WERI-Rb-1 (cell line): ENCODE results near the gene TMEM132C.

Experiments
- DNase-seq: peaks from one replicate; pipeline ENCODE4 v3.0.0-alpha.2; 2020
- H3K27ac ChIP-seq: fragments of 250-450 bp; sonication (Bioruptor Pico); 2 replicates; pipeline ENCODE4 v1.5.1; 2020; ENCODE audit warnings: mild to moderate bottlenecking, moderate library complexity
- H3K27me3 ChIP-seq: fragments of 250-450 bp; sonication (Bioruptor Pico); 2 replicates; pipeline ENCODE4 v1.5.1; 2021; ENCODE audit warnings: mild to moderate bottlenecking, low read depth, moderate library complexity; ENCODE audit not compliant: insufficient read depth, severe bottlenecking
- H3K36me3 ChIP-seq: fragments of 250-450 bp; sonication (Bioruptor Pico); 2 replicates; pipeline ENCODE4 v1.5.1; 2020; ENCODE audit warnings: mild to moderate bottlenecking, moderate library complexity
- H3K4me3 ChIP-seq: 2 replicates; pipeline ENCODE4 v1.5.1; 2011; ENCODE audit warnings: low read depth, mild to moderate bottlenecking, control low read depth, low read length
- H3K9me3 ChIP-seq: fragments of 250-450 bp; sonication (Bioruptor Pico); 2 replicates; pipeline ENCODE4 v1.5.1; 2021; ENCODE audit warnings: mild to moderate bottlenecking, moderate library complexity; ENCODE audit not compliant: severe bottlenecking
- TF ChIP-seq, protein P1 (sequence below): IDR thresholded peaks from 2 replicates; pipeline ENCODE4 v1.5.1; 2011; ENCODE audit warnings: low read depth, mild to moderate bottlenecking, control low read depth, inconsistent platforms, low read length

Gene TMEM132C

GRCh38 chr12:128322341-128322740, 55.4 kb downstream of the TMEM132C start:
- Histone ChIP-seq H3K4me3 (no peak overlapping the region), H3K27ac (no peak overlapping the region), H3K36me3 (no peaks in the 10 kb centered on the region), H3K9me3 (peaks cover 6% of the 10 kb centered on the region), H3K27me3 (no peaks in the 10 kb centered on the region)
- TF ChIP-seq, protein P1, sequence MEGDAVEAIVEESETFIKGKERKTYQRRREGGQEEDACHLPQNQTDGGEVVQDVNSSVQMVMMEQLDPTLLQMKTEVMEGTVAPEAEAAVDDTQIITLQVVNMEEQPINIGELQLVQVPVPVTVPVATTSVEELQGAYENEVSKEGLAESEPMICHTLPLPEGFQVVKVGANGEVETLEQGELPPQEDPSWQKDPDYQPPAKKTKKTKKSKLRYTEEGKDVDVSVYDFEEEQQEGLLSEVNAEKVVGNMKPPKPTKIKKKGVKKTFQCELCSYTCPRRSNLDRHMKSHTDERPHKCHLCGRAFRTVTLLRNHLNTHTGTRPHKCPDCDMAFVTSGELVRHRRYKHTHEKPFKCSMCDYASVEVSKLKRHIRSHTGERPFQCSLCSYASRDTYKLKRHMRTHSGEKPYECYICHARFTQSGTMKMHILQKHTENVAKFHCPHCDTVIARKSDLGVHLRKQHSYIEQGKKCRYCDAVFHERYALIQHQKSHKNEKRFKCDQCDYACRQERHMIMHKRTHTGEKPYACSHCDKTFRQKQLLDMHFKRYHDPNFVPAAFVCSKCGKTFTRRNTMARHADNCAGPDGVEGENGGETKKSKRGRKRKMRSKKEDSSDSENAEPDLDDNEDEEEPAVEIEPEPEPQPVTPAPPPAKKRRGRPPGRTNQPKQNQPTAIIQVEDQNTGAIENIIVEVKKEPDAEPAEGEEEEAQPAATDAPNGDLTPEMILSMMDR, result no peak
- no peak for DNase-seq

DNA sequence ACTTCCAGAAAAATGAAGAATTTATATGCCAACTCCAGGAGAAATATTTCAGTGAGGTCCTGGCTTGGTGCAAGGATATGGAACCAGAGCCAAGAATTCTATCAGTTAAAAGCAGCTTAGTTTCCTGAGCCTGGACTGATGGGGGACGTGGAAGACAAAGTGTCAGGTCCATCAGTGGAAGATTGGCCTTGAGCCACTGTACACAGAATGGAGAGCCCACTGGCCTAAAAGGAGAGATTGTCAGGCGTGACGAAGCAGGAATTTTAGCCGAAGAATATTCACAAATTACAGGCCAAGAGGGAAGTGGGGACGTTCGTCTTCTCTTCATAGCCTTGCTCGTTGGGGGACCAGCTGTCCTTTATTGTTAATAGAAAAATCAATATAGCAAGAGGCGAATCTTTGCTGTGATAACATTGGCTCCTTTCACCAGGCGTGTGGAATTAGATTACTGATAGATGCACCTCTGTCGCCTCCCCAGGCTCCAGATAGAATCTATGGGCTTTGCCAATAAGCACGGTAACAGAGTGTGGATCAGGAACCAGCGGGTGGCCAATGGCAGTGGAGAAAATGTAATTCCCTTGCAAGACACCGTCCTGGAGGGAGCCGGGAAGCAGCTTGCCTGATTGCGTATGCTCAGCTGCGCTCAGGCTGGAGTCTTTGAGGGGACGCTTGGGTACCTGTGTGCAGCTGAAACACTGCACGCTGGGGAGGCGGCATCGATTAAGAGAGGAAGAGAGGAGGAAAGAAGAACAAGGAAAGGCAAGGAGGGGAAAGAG, 56.4 kb downstream of the TMEM132C start:
- H3K4me3 ChIP-seq, result peak overlapping the region; percentile 17
- H3K9me3 ChIP-seq, result peaks cover 6% of the 10 kb centered on the region
- peak; percentile 89 for DNase-seq
- TF ChIP-seq, protein P1, result peak; percentile 9; the same call in 1 of the 2 replicates
- no peaks in the 10 kb centered on the region for H3K27me3 ChIP-seq
- H3K36me3 ChIP-seq, result no peaks in the 10 kb centered on the region
- H3K27ac ChIP-seq, result peak overlapping the region; percentile 81

DNA sequence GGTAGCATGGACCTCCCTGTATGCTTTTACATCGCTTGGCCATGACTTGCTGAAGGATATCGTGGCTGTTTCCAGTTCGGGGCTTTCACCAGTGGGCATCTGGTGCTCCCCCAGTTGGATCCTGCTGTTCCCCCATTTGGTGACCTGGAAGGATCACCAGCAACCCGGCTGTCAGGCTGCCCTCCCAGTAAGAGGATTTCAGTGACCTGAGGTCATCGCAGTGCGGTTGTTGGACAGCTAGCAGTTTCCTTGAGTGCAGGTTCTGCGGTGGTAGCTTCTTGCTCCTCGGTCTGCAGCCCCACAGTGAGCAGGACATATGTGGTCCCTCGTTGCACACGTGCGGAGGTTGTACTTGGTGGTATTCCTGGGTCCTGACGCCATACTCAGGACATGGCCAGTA, 58.7 kb downstream of the TMEM132C start:
- H3K27me3 ChIP-seq, result no peaks in the 10 kb centered on the region
- TF ChIP-seq, protein P1, result no peak

DNA sequence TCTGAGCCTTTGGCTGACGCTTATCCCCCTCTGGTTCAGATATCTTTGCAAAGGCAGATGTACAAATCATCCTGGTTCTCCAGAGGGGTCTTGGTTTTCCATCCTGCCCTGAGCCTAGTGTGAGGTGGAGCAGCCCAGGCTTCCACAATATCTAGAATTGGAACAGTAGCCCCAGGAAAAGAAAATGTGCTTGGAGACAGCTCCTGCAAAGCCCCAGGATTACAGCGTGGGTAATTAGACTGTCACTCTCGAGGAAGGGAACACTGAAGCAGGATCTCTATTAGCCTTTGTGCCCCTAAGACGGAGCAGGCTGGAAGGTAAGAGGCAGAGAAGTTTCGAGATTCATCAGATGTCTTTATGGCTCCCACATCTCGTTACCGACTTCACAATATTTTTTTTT, 59.4 kb downstream of the TMEM132C start:
- H3K36me3 ChIP-seq, result no peaks in the 10 kb centered on the region

More for the DNA sequence above, 58.7 kb downstream of the TMEM132C start:
- H3K36me3 ChIP-seq, result no peaks in the 10 kb centered on the region
- peak; percentile 80 for DNase-seq
- peak overlapping the region; percentile 28 for H3K4me3 ChIP-seq
- peaks cover 6% of the 10 kb centered on the region for H3K9me3 ChIP-seq
- H3K27ac ChIP-seq, result peak overlapping the region; percentile 81

GRCh38 chr12:128328961-128329360, 62.0 kb downstream of the TMEM132C start:
- H3K4me3 ChIP-seq, result no peak overlapping the region
- H3K9me3 ChIP-seq, result no peaks in the 10 kb centered on the region
- no peaks in the 10 kb centered on the region for H3K36me3 ChIP-seq
- H3K27me3 ChIP-seq, result no peaks in the 10 kb centered on the region
- TF ChIP-seq, protein P1, result no peak
- peak overlapping the region; percentile 47; the same call in 1 of the 2 replicates for H3K27ac ChIP-seq
- DNase-seq, result no peak

More for the DNA sequence above, 59.4 kb downstream of the TMEM132C start:
- Histone ChIP-seq H3K4me3 (peak overlapping the region; percentile 28), H3K27me3 (no peaks in the 10 kb centered on the region), H3K27ac (peak overlapping the region; percentile 81), H3K9me3 (peaks cover 6% of the 10 kb centered on the region)
- TF ChIP-seq, protein P1, result no peak
- peak; percentile 50 for DNase-seq
